LNCaP clone FGC (cell line): ENCODE data around the gene IYD.
"Not testable (repeated sequence)": the region's sequence is repeated elsewhere in the genome, so short reads cannot be mapped to it uniquely, and the experiment has no call there.

ENCODE experiments used
- DNase-seq: peaks from one replicate; pipeline ENCODE4 v3.0.0-alpha.2; 2011; ENCODE audit warnings: low read depth
- H3K4me3 ChIP-seq: 2 replicates; pipeline ENCODE4 v1.5.1; 2011; ENCODE audit warnings: mild to moderate bottlenecking, low read depth, low read length, control low read depth
- TF ChIP-seq, protein P1 (sequence below): IDR thresholded peaks from 2 replicates; pipeline ENCODE4 v1.5.1; 2012; ENCODE audit warnings: mild to moderate bottlenecking; ENCODE audit not compliant: control insufficient read depth, insufficient read depth; ENCODE audit errors: extremely low read depth

The IYD gene

GRCh38 chr6:150363733-150364132 is 5.1 kb upstream of the IYD start:
- no peak for DNase-seq
- TF ChIP-seq, protein P1, sequence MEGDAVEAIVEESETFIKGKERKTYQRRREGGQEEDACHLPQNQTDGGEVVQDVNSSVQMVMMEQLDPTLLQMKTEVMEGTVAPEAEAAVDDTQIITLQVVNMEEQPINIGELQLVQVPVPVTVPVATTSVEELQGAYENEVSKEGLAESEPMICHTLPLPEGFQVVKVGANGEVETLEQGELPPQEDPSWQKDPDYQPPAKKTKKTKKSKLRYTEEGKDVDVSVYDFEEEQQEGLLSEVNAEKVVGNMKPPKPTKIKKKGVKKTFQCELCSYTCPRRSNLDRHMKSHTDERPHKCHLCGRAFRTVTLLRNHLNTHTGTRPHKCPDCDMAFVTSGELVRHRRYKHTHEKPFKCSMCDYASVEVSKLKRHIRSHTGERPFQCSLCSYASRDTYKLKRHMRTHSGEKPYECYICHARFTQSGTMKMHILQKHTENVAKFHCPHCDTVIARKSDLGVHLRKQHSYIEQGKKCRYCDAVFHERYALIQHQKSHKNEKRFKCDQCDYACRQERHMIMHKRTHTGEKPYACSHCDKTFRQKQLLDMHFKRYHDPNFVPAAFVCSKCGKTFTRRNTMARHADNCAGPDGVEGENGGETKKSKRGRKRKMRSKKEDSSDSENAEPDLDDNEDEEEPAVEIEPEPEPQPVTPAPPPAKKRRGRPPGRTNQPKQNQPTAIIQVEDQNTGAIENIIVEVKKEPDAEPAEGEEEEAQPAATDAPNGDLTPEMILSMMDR = no peak
- H3K4me3 ChIP-seq = no peak overlapping the region

- no peak overlapping the region for H3K4me3 ChIP-seq
- no peak for DNase-seq
- TF ChIP-seq, protein P1 = no peak
These were observed 2.6 kb upstream of the IYD start for GRCh38 chr6:150366118-150366778.

- no peak for DNase-seq
- H3K4me3 ChIP-seq = no peak overlapping the region
- TF ChIP-seq, protein P1 = no peak
These were observed 596 bp downstream of the IYD start for GRCh38 chr6:150369408-150369807.

- TF ChIP-seq, protein P1 = no peak
- DNase-seq = no peak
These were observed 1.3 kb downstream of the IYD start for GRCh38 chr6:150370112-150370511.

DNA sequence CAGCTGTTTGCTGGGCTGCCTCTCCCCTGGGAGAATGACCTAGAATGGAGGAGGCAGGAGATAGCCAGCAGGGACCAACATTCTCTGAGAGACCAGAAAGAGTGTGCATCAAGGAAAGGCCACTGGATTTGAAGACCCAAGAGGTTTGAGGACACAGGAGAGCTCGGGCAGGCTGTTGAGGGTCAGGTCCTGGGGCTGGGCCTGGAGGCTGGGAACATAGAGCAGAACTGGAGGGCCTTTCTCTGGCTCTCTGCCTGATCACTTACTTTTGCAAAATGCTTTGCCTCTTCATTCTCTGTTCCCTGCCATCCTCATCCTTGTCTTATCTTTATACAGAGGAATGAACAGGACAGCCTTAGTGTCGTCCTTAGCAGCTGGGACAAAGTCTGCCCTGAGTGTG is 2.5 kb downstream of the IYD start:
- no peak overlapping the region for H3K4me3 ChIP-seq
- TF ChIP-seq, protein P1 = no peak

More at GRCh38 chr6:150370112-150370511, 1.3 kb downstream of the IYD start:
- no peak overlapping the region for H3K4me3 ChIP-seq

GRCh38 chr6:150372051-150372450 is 3.2 kb downstream of the IYD start:
- DNase-seq = no peak
- H3K4me3 ChIP-seq = no peak overlapping the region
- TF ChIP-seq, protein P1 = no peak

More for the DNA sequence above, 2.5 kb downstream of the IYD start:
- DNase-seq = no peak

GRCh38 chr6:150373260-150373701 is 4.5 kb downstream of the IYD start:
- no peak for DNase-seq

GRCh38 chr6:150374346-150374745 is 5.5 kb downstream of the IYD start:
- not testable (repeated sequence) for DNase-seq, H3K4me3 ChIP-seq

More at GRCh38 chr6:150373260-150373701, 4.5 kb downstream of the IYD start:
- no peak overlapping the region for H3K4me3 ChIP-seq
- TF ChIP-seq, protein P1 = no peak
